Measurements from ENCODE around the gene FZD7.

FZD7 gene

GRCh38 chr2:202009019-202009481 is 24.6 kb upstream of the FZD7 start:
- no peak for DNase-seq (ENCODE audit: low read depth, low spot score)
- no peak overlapping the region for H3K27ac ChIP-seq

GRCh38 chr2:202009581-202009980 is 24.1 kb upstream of the FZD7 start:
- no peak overlapping the region for H3K27ac ChIP-seq

GRCh38 chr2:202014318-202014717 is 19.3 kb upstream of the FZD7 start:
- no peak for DNase-seq (ENCODE audit: low read depth, low spot score)

More at GRCh38 chr2:202009581-202009980, 24.1 kb upstream of the FZD7 start:
- no peak for DNase-seq (ENCODE audit: low read depth, low spot score)

GRCh38 chr2:202014759-202015211 is 18.9 kb upstream of the FZD7 start:
- no peak for DNase-seq (ENCODE audit: low read depth, low spot score)
- H3K27ac ChIP-seq, result no peak overlapping the region

More at GRCh38 chr2:202014318-202014717, 19.3 kb upstream of the FZD7 start:
- no peak overlapping the region for H3K27ac ChIP-seq

GRCh38 chr2:202015471-202015870 is 18.2 kb upstream of the FZD7 start:
- H3K27ac ChIP-seq, result no peak overlapping the region
- no peak for DNase-seq (ENCODE audit: low read depth, low spot score)

GRCh38 chr2:202016579-202017227 is 17.0 kb upstream of the FZD7 start:
- DNase-seq (ENCODE audit: low read depth, low spot score), result no peak
- H3K27ac ChIP-seq, result no peak overlapping the region

GRCh38 chr2:202017940-202018339 is 15.7 kb upstream of the FZD7 start:
- no peak for DNase-seq (ENCODE audit: low read depth, low spot score)
- H3K27ac ChIP-seq, result no peak overlapping the region

- H3K27ac ChIP-seq, result no peak overlapping the region
- DNase-seq (ENCODE audit: low read depth, low spot score), result no peak
Measured at GRCh38 chr2:202018950-202019349, 14.7 kb upstream of the FZD7 start.

- DNase-seq (ENCODE audit: low read depth, low spot score), result no peak
Measured at GRCh38 chr2:202019689-202020450, 13.8 kb upstream of the FZD7 start.

GRCh38 chr2:202022755-202023154 is 10.9 kb upstream of the FZD7 start:
- DNase-seq (ENCODE audit: low read depth, low spot score), result no peak
- no peak overlapping the region for H3K27ac ChIP-seq

More at GRCh38 chr2:202019689-202020450, 13.8 kb upstream of the FZD7 start:
- no peak overlapping the region for H3K27ac ChIP-seq

- no peak overlapping the region for H3K27ac ChIP-seq
- DNase-seq (ENCODE audit: low read depth, low spot score), result no peak
Measured at GRCh38 chr2:202023198-202023903, 10.3 kb upstream of the FZD7 start.

- H3K27ac ChIP-seq, result no peak overlapping the region
- DNase-seq (ENCODE audit: low read depth, low spot score), result no peak
Measured at GRCh38 chr2:202023904-202024266, 9.8 kb upstream of the FZD7 start.

- no peak for DNase-seq (ENCODE audit: low read depth, low spot score)
Measured at GRCh38 chr2:202024871-202025270, 8.8 kb upstream of the FZD7 start.

GRCh38 chr2:202025816-202026215 is 7.8 kb upstream of the FZD7 start:
- DNase-seq (ENCODE audit: low read depth, low spot score), result no peak
- H3K27ac ChIP-seq, result no peak overlapping the region

More at GRCh38 chr2:202024871-202025270, 8.8 kb upstream of the FZD7 start:
- no peak overlapping the region for H3K27ac ChIP-seq

- no peak for DNase-seq (ENCODE audit: low read depth, low spot score)
- no peak overlapping the region for H3K27ac ChIP-seq
Measured at GRCh38 chr2:202026507-202026906, 7.1 kb upstream of the FZD7 start.

GRCh38 chr2:202030691-202031090 is 3.0 kb upstream of the FZD7 start:
- no peak overlapping the region for H3K27ac ChIP-seq
- DNase-seq (ENCODE audit: low read depth, low spot score), result no peak

- no peak overlapping the region for H3K27ac ChIP-seq
Measured at GRCh38 chr2:202031246-202031951, 2.3 kb upstream of the FZD7 start.

GRCh38 chr2:202032846-202033316 is 774 bp upstream of the FZD7 start:
- DNase-seq (ENCODE audit: low read depth, low spot score), result no peak
- peak overlapping the region; percentile 83 for H3K27ac ChIP-seq

More at GRCh38 chr2:202031246-202031951, 2.3 kb upstream of the FZD7 start:
- DNase-seq (ENCODE audit: low read depth, low spot score), result no peak

- DNase-seq (ENCODE audit: low read depth, low spot score), result no peak
- H3K27ac ChIP-seq, result peak overlapping the region; percentile 83
Measured at GRCh38 chr2:202034249-202035088, 814 bp downstream of the FZD7 start.
